Activated CD8-positive, alpha-beta memory T cell treated with anti-CD3 and anti-CD28 coated beads, Interleukin-2, amount 50 U/mL, for 1 hour (primary cell): ENCODE data around the gene FCGR3A.
"Not testable (repeated sequence)": the region's sequence is repeated elsewhere in the genome, so short reads cannot be mapped to it uniquely, and the experiment has no call there.

Source experiments
- DNase-seq: peaks from one replicate; pipeline ENCODE4 v3.0.0-alpha.2; 2020; ENCODE audit errors: extremely low read depth

Gene FCGR3A

DNA sequence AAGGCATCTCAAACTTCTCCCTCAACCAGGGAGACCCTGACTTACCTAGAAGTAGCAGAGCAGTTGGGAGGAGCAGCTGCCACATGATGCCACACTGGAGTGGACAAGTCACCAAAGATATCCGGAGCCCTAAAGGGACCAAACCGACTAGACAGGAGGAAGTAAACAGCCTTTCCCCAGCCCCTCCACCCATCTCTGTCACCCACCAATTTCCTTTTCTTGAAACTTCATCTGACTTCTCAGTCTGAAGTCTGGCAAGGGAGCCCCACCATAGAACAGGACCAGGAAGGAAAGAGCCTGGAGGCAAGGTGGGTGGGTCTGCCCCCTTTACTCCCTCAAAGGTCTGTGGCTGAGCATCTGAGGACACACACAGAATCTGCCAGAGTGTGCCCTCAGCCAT lies at the start of gene FCGR3A:
FCGR3A (minus strand) TSS at position 167 of the 400 bp plus-strand sequence; CDS start at position 85, 82 bp downstream.
- DNase-seq: no peak

DNA sequence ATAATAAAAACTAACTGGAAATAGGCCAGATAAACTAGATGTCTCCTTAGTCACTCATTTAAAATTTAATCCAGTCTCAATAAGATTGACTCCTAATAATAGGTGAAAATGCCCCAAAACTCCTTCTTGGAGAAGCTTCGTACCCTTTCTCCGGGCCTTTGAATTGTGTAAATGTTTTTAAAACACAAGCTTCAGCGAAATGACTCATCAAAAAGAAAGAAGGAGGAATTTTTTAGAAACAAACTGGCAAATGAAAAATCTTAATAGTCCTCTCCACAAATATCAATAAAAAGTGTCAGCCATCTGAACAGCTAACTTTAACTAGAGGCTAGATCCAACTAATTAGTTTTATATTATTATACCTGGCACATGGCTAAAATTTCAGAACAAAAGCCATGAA lies 47.5 kb upstream of the FCGR3A start:
- DNase-seq: not testable (repeated sequence)

DNA sequence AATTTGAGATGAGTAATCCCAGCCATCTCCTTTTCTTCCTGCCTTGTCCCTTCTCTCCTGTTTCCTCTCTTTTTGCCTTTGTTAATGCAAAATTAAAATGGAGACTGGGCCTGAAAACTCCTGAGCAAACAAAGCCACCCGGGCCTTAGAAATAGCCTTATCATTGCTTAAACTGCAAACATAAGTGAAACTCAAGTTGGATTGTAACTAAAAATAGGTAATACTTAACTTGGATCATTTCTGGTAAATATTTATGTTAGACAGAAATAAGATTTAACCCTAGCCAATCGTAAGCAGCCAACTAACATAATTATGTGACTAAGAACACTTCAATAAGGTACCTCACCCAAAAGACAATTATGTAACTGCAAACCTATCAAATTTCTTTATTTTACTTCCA lies 46.0 kb upstream of the FCGR3A start:
- DNase-seq: not testable (repeated sequence)

DNA sequence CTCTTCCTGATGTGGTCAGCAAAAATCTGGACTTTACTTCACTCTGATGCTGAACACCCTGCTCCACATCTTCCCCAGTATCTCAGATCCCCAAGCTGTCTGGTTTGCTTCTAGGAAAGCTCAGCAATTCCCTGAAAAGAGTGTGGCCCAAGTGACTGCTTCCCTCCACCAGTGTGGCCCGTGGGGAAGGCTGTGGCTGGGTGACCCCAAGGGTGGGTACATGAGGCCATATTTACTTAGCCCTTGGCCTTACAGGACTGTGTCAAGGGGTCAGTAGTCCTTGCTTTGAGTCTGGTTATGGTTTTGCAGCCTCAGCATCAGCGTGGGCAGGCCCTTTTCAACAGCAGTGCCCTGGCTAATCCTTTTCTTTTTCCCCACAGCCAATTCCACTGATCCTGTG lies 45.6 kb upstream of the FCGR3A start:
- DNase-seq: not testable (repeated sequence)

DNA sequence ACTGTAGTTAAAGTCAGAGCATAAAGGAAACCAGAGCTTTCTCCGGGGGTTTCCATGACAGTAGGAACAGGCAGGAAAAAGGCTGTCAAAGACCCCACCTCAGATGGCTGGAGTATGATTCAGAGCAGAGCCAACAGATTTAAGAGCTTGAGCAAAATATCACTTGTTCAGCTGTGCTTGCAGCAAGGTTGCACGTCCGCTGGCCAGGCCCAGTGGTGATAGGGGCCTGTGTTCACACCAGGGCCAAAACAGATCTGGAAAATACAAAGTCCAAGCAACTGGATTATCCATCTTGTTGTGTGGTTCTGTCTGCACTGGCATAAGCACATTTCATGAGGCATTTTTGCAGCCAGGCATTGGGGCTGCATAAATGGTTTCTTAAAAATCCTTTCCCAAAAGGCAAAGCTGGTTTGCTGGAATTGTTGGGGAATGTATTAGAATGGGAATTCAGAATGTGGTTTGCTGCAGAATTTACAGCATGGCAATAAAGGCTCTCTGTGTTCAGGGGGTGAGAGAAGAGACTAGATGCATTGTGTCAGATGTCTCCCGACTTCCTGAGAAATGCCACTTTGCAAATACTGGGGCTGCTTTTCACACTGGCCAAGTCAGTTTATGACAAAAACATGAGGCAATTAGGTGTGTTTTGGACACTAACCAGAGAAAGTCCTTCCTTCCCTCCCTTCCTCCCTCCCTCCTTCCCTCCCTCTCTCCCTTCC lies 44.8 kb upstream of the FCGR3A start:
- not testable (repeated sequence) for DNase-seq

DNA sequence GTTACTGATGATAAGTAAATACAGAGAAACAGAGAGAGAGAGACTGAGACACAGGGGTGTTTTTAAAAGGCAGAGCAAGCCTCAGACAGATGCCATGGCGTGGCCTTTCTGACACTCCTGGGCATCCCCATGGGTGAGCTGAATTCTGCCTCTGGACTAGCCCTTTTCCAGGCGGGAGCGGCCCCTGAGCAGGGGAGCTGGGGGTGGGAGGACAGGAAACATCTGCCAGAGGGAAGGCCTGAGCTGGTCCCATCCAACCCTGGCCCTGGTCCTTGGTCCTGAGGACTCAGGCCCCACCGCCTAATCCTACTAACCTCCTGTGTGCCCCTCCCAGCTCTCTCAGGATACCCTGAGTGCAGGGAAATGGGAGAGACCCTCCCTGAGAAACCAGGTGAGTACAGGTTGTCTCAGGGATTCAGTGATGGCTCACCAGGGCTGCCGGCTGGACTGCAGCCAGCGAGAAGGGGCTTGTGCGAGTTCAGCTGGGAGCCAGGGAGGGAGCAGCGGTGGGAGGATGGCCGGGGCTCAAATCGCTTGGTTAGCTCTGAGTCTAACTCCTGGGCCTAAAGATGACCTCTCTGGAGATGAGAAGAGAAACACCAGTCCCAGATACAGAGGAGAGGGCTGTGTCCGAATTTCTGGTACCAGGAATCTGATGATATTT lies 43.6 kb upstream of the FCGR3A start:
- DNase-seq: not testable (repeated sequence)

DNA sequence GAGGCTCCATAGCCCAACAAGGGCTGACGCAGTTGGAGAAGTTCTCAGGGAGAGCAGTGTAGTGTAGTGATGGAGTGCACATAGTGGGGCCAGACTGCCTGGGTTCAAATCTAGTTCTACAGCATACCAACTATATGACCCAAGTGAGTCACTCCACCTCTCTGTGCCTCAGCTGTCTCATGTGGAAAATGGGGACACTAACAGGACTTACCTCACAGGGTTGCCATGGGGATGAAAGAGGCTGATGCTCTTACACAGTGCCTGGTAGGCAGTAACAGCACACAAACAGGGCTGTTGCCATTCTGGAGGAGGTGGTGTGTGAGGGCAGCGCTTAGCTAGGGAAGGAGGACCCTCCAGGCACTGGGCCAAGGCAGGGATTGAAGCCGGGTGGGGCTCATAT lies 43.0 kb upstream of the FCGR3A start:
- DNase-seq: not testable (repeated sequence)

DNA sequence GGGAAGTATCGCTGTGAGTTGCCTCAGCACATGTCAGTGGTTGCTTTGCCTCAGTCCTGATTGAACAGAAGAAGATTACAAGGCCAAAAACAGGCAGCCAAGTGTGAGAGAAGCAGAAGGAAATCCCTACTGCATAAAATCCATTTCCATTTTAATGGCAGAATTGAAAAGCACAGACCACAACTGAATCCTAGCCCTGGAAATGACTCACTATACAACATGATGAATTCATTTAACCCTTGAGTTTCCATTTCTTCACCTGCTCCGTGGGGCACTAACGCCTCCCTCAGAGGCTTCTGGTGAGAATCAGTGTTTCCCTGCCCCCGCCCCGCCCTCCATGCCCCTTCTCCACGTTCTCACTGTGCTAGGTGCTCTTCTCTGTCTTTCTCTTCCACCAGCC lies 40.3 kb upstream of the FCGR3A start:
- DNase-seq: not testable (repeated sequence)

DNA sequence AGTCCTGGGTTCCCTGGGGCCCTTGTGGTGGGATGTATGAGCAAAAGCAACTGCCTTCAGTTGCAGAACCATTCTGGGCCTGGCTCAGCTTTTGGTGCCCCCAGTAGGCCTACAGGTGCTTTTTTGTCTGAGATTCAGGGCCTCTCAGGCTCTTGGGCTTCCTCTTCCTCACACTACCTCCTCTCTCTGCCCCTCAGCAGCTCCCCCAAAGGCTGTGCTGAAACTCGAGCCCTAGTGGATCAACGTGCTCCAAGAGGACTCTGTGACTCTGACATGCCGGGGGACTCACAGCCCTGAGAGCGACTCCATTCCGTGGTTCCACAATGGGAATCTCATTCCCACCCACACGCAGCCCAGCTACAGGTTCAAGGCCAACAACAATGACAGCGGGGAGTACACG lies 39.7 kb upstream of the FCGR3A start:
- not testable (repeated sequence) for DNase-seq

DNA sequence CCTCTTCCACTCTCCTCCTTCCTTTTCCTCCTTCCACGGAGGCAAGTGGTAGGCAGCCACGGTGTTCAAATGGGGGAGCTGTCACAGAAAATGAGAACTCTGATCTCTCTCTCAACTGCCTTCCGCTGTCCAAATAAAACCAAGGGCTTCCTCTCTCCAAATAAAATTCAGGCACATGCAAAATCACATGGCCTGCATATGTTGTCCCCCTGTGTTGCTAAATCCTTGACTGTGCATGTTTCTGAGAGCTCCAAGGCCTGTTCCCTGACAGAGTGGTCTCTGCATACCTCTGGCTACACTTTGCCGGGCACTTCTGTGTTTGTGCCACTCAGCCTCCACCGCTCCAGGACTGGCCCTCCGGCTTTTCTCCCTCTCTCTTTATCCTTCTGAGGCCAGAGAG lies 39.0 kb upstream of the FCGR3A start:
- not testable (repeated sequence) for DNase-seq

DNA sequence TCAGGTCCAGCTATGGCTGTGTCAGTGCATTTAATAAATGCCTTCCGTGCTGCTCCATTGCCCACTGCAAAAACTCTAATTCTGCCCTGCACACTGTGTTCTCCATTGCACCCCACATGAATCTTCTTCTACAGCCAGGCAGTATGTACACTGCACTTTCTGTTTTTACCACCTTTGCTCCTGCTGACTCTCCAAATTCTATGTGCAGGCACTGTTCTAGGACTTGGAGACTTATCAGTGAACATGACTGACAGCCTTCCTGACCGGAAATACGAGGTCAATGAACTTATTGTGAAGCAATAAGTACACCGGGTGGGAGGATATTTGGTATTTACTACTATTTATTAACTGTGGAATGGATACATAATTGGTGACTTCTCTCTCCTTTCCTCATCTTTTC lies 33.3 kb upstream of the FCGR3A start:
- DNase-seq: not testable (repeated sequence)

DNA sequence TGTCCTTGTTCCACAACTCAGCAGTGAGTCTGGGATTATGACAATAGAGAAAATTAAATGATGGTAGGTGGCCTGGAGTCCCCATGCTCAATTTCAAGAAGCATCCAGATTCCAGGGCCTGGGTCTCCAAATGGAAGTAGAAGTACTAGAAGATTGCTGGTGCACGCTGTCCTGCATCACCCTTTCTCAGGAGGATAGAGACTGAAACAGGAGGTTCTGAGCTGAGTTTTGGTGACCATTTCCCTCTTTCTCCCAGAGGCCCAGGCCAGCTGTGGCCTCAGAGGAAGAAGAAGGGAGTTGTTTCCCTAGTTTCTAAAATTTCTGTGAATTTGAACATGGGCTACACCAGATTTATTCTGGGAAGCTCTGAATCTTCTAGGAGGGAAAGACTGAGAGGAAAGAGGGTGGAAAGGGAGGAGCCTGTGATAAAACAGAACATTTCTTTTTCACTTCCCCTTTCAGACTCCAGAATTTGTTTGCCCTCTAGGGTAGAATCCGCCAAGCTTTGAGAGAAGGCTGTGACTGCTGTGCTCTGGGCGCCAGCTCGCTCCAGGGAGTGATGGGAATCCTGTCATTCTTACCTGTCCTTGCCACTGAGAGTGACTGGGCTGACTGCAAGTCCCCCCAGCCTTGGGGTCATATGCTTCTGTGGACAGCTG lies 31.4 kb upstream of the FCGR3A start:
- DNase-seq: not testable (repeated sequence)

DNA sequence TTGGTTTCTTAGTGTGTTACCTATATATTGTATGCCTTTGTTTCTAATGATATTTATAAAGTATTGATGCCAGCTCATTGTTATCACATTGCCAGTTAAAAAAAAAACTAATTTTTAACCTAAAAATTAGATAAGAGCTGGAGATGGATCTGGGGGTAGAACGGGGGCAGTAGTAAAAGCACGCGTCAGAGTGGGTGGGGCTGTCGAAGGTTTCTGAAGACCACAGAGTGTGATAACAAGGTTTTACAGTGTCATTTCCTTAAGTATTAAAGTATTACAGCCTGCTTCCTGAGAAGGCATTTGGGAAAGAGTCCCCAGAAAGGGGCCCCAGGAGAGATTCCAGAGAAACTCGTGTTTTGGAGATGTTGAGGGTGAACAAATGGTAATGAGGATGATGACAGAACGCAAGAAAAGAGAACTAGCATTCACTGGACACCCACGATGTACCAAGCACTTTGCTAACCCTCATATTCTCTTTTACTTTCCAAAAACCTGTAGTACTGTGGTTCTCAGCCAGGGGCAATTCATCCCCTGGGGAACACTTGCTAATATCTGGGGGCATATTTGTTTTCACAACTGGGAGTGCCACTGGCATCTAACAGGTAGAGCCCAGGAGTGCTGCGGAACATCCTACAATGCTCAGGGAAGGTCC lies 30.4 kb upstream of the FCGR3A start:
- not testable (repeated sequence) for DNase-seq

DNA sequence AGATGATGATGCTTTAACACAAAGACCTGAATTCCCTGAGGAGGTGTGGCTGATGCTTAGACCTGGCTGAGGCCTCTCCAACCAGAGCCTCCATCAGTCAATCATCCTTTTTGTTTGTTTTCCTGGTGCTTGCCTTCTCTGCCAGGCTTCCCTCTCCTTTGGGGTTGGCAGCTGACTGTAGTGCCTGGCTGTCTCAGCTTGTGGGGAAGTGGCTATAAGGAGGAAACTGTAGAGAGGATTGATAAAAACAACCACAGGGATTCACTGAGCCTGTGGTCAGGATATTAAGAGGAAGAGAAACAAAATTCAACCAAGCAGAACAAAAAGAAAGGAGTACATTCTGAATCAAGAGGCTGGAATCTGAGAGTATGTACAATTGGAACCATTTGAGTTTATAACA lies 27.1 kb upstream of the FCGR3A start:
- DNase-seq: not testable (repeated sequence)

DNA sequence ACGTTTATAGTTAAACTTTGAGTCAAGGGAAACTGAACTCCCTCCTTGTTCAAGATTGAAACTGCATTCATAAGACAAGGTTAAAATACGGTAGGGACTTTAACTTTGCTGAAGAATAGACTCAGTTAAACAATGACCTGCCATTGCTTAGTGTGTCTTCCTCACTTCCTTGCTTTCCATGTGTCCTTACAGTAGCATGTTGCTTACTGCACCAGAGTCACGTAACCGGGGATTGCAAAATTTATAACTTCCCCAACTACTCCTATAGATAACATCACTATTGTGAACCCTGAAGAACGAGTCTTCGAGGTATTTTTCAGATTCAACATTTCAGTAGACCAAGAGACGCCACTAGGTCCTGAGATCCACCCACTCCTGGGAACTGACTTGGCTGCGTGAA lies 22.1 kb upstream of the FCGR3A start:
- DNase-seq: not testable (repeated sequence)

DNA sequence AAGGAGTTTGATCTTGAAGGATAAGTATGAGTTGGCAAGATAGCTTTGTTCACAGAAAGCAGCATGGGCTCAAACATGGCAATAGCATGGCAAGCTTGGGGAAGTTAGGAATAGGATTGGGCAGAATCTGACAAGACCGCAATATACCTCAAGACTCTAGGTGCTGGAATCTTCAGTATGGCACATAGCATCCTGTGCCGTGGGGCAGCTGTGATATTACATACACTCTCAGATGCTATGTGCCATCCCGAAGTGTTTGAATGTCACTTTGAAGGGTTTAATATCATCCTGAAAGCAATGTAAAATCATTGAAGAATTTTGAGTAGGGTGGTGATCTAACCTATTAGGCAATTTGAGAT lies 17.0 kb upstream of the FCGR3A start:
- not testable (repeated sequence) for DNase-seq

DNA sequence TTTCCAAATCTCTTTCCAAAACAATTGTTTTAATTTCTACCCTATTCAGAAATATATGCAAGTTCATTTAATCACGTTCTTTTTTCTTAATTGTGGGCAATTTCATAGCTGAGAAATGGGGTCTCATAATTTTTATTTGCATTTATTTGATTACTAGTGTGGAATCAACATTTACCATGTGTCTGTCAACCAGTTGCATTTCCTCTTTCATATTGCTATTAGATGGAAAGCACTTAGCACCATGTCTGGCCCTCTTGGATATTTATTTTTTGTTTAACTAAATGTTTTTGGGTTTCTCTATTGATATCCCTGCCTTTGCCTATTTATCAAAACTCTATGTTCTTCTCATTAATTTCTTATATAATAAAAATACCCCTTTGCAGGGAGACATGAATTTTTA lies 13.9 kb upstream of the FCGR3A start:
- not testable (repeated sequence) for DNase-seq

DNA sequence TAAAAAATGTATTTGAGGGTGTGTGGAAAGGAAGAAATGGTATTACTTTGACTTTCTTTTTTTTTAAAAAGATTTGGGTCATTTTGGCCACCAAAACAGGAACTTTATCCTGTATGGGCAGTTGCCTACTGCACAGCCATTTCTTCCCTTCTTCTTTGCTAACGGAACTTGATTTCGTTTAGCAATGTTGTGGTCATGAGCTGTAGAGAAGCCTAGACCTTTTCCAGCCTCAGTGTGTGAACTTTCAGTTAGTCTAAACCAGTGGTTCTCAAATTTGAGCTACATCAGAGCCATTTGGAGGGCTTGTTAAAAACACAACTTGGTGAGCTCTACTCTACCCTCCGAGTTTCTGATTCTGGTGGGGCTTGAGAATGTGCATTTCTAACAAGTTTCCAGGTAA lies 12.8 kb upstream of the FCGR3A start:
- not testable (repeated sequence) for DNase-seq

DNA sequence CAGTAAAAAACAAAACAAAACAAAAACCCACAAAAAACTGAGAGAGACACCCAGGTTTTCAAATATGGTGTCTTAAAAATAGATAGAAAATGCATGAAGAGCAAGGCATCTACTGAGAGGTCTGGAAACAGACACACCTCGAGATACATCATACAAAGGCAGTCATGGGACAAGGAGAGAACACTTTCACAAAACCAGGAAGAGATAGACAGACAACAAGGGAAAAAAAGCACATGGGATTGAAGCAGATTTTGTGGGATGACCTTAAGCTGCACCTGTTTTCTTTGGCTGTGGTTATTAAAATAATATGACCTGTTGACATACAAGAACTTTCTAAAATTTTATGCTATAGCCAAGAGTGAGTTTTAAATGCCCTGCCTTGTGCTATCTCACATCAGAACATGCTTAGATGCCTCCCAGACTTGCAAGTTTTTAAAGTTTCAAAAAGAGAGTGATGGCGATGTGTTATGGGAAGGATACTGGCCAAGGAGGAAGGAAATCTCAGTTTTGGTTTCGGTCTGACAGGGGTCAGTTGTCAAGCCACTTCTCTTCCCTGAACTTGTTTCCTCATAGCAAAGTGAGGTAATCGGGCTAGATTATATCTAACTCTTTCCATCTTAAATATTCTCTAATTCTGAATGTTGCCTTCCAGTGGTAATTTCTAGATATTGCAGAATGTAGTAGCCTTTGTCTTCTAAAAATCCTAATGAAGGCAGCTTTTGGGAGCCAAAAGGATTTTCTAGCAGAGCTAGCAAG lies 11.5 kb upstream of the FCGR3A start:
- DNase-seq: not testable (repeated sequence)

DNA sequence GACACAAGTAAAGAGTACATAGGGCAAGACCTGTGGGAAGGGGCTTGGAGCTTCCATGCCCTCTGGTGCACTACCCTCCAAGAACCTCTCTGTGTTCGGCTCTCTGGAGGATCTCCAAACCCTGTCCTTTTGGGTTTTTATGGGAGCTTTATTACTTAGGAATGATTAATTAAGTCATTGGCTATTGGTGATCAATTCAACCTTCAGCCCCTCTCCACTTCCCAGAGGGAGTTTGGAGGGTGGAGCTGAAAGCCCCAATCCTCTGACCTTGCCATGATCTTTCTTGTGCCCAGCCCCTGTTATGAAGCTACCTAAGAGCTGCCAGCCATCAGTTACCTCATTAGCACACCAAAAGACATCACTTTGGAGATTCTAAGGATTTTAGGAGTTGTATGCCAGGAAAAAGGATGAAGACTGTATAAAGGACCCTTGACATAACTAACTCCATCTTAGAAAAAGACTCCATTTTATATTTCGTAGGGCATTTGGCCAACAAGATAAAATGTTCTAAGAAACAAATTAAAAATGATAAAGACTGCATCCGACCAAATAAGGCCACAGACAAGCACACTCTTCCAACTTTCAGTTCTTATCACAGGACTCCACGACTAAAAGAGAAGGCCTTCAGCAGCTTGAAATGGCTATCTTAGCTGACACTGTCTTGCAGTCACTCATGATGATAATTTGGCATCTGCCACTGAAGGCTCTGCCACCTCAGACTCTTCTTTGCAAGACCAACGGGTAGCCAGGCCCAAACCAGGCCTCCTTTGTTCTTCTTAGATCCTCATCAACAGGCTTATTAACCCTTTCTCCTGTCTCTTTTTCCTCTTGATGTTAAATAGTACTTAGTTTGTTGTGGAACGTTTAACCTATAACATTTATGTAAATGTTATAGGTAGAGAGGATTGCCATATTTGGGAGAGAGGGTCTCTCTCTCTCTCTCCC lies 8.2 kb upstream of the FCGR3A start:
- not testable (repeated sequence) for DNase-seq
